GM19239 (cell line): ENCODE data around the gene PDZK1.
"Not testable (repeated sequence)": the region's sequence is repeated elsewhere in the genome, so short reads cannot be mapped to it uniquely, and the experiment has no call there.

ENCODE experiments used
- DNase-seq: peaks from one replicate; pipeline ENCODE4 v3.0.0; 2011; ENCODE audit warnings: low spot score; ENCODE audit not compliant: insufficient read length
- FAIRE-seq: peaks from 2 replicates; lab custom pipeline; 2011; peaks lifted over from hg19 to GRCh38; lab: Jason Lieb, UNC

The PDZK1 gene

GRCh38 chr1:145670995-145671745, 36.0 kb downstream of the PDZK1 start:
- not testable (repeated sequence) for FAIRE-seq, DNase-seq

- not testable (repeated sequence) for DNase-seq, FAIRE-seq
Measured at GRCh38 chr1:145665015-145665414, 42.2 kb downstream of the PDZK1 start.

GRCh38 chr1:145662502-145662901, 44.7 kb downstream of the PDZK1 start:
- FAIRE-seq, DNase-seq: not testable (repeated sequence)

- not testable (repeated sequence) for FAIRE-seq, DNase-seq
Measured at GRCh38 chr1:145656245-145656943, 50.8 kb downstream of the PDZK1 start.

GRCh38 chr1:145643990-145644389, 63.2 kb downstream of the PDZK1 start:
- not testable (repeated sequence) for FAIRE-seq, DNase-seq

GRCh38 chr1:145641886-145642285, 65.3 kb downstream of the PDZK1 start:
- FAIRE-seq = not testable (repeated sequence)

GRCh38 chr1:145636237-145636636, 70.9 kb downstream of the PDZK1 start:
- FAIRE-seq = not testable (repeated sequence)

More at GRCh38 chr1:145641886-145642285, 65.3 kb downstream of the PDZK1 start:
- not testable (repeated sequence) for DNase-seq

GRCh38 chr1:145622177-145622576, 85.0 kb downstream of the PDZK1 start:
- not testable (repeated sequence) for FAIRE-seq, DNase-seq

More at GRCh38 chr1:145636237-145636636, 70.9 kb downstream of the PDZK1 start:
- not testable (repeated sequence) for DNase-seq
